ENCODE data around the gene APOBEC2. TPM values are rescaled to one million over a fixed set of nuclear protein-coding genes. Genes with fewer than 3 reads are reported as not detected.

APOBEC2 gene
- total and polyA plus RNA-seq, 9 of the 15 experiments (the other 6 are each of a cell fraction or from before 2014, with no cell fraction given) = 0.25 to 1.6 TPM; not detected in 7

GRCh38 chr6:41088451-41088850 is 35.4 kb downstream of the APOBEC2 start:
- intact Hi-C loops (cut with micrococcal nuclease) (no loop called here), in situ Hi-C loops (cut with MboI) (no loop called here)
- Histone ChIP-seq H2AFZ (ENCODE audit: low read depth, low read length) (no peak overlapping the region), H3K4me1 (replicated peaks in 1 of 2; ENCODE audit: control insufficient read depth in 2 of 2, insufficient read depth in 2 of 2, low read length in 2 of 2) (no peaks in the 10 kb centered on the region), H3K4me3 (no peak overlapping the region), H3K36me3 (ENCODE audit: control insufficient read depth, insufficient read depth, low read length) (peaks cover 86% of the 10 kb centered on the region), H3K4me2 (ENCODE audit: insufficient read depth, low read length) (no peak overlapping the region), H3K9me3 (replicated peaks; ENCODE audit: control insufficient read depth, insufficient read depth, low read depth, low read length) (no peaks in the 10 kb centered on the region), H3K27me3 (ENCODE audit: control insufficient read depth in 2 of 2, insufficient read depth in 2 of 2, low read length in 2 of 2) (no peaks in the 10 kb centered on the region), H3K9me1 (ENCODE audit: control insufficient read depth, insufficient read depth, low read length) (no peaks in the 10 kb centered on the region), H4K20me1 (replicated peaks; ENCODE audit: control insufficient read depth, insufficient read depth, low read length) (no peaks in the 10 kb centered on the region), H3K9ac (ENCODE audit: insufficient read depth in 1 of 2, low read depth in 2 of 2, low read length in 2 of 2) (no peak overlapping the region), H3K79me2 (ENCODE audit: control insufficient read depth, insufficient read depth, low read length) (no peaks in the 10 kb centered on the region), H3K27ac (ENCODE audit: extremely low read depth, low read depth, low read length) (no peak overlapping the region)
- ATAC-seq = no peak
- POLR2A ChIA-PET = no interaction called here
- BruUV-seq (replicated peaks) = no TSS peak
- no peak for FAIRE-seq
- 96% methylated on average over 4 of the region's 4 CpGs for WGBS (ENCODE audit: insufficient coverage, low coverage, missing lambda C conversion rate)
- TF ChIP-seq ZBTB11 (CRISPR knock-in tag; IDR thresholded peaks at IDR 0.05) (no peak), LEF1 (IDR thresholded peaks at IDR 0.05) (no peak), ATF4 (CRISPR knock-in tag; IDR thresholded peaks at IDR 0.05) (no peak), ZC3H4 (CRISPR knock-in tag; IDR thresholded peaks at IDR 0.05; ENCODE audit: borderline replicate concordance) (no peak), RBM25 (IDR thresholded peaks at IDR 0.05; ENCODE audit: low read depth, low read length, severe bottlenecking) (no peak), HCFC1 (IDR thresholded peaks at IDR 0.05; ENCODE audit: low read depth, low read length) (no peak), RCOR1 (IDR thresholded peaks at IDR 0.05; ENCODE audit: borderline replicate concordance in 1 of 2, low read depth in 2 of 2, low read length in 2 of 2) (no peak), TEAD4 (IDR thresholded peaks at IDR 0.05; ENCODE audit: low read length) (no peak), TEAD4 (CRISPR knock-in tag; IDR thresholded peaks at IDR 0.05; ENCODE audit: borderline replicate concordance) (no peak), ARID3B (CRISPR knock-in tag; IDR thresholded peaks at IDR 0.05; ENCODE audit: borderline replicate concordance) (no peak), TAF1 (IDR thresholded peaks at IDR 0.05; ENCODE audit: control insufficient read depth, extremely low read depth, insufficient read depth, low read length, severe bottlenecking) (no peak), GATAD2A (IDR thresholded peaks at IDR 0.05) (no peak), XRCC5 (IDR thresholded peaks at IDR 0.05; ENCODE audit: low read depth, low read length) (no peak), NFYB (IDR thresholded peaks at IDR 0.05; ENCODE audit: extremely low read depth, insufficient read length) (no peak), ZNF124 (CRISPR knock-in tag; IDR thresholded peaks at IDR 0.05) (no peak), HSF4 (CRISPR knock-in tag; IDR thresholded peaks at IDR 0.05; ENCODE audit: borderline replicate concordance) (no peak)
- no peak for DNase-seq (ENCODE audit: extremely low read depth in 1 of 4, low spot score in 3 of 4)
- CTCF ChIA-PET (ENCODE audit: low intra/inter-chr PET ratio) = no interaction called here

All from K562 (cell line).